ENCODE measurements around the gene NR3C1. TPM values are rescaled to one million over a fixed set of nuclear protein-coding genes. Genes with fewer than 3 reads are reported as not detected.

NR3C1 gene
- total RNA-seq, 2 donors from 2014 or later, result 9.5 to 20.5 TPM

DNA sequence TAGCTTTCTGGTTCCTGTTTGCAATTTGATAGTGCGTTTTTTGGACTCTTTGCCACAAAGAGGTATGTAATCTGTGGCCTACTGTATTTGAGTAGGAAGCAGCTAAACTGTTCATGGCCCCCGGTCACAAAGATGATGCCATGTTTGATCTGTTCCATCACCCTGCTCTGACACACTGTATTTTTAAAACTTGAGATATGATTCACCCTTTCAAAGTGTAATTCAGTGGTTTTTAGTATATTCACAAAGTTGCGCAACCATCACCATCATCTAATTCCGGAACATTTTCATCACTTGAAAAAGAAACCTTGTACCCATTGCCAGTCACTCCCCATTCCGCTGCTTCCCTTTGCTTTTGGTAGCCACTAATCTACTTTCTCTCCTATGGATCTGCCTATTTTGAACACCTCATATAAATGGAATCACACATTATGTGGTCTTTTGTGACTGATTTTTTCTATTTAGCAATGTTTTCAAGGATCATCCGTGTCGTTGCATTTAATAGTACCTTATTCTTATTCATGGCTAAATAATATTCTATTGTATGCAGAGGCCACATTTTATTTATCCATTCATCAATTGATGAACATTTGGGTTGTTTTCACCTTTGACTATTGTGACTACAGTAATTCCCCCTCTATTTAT is 141.6 kb downstream of the NR3C1 start:
- WGBS, 2 experiments (ENCODE audit: insufficient coverage in 1 of 2, insufficient read length in 1 of 2), result 95 to 98% methylated on average over 5 to 7 of the region's 7 CpGs
- no peaks in the 10 kb centered on the region for H3K4me1 ChIP-seq (ENCODE audit: control insufficient read depth, insufficient read depth, low read length)
- TF ChIP-seq, protein P1, sequence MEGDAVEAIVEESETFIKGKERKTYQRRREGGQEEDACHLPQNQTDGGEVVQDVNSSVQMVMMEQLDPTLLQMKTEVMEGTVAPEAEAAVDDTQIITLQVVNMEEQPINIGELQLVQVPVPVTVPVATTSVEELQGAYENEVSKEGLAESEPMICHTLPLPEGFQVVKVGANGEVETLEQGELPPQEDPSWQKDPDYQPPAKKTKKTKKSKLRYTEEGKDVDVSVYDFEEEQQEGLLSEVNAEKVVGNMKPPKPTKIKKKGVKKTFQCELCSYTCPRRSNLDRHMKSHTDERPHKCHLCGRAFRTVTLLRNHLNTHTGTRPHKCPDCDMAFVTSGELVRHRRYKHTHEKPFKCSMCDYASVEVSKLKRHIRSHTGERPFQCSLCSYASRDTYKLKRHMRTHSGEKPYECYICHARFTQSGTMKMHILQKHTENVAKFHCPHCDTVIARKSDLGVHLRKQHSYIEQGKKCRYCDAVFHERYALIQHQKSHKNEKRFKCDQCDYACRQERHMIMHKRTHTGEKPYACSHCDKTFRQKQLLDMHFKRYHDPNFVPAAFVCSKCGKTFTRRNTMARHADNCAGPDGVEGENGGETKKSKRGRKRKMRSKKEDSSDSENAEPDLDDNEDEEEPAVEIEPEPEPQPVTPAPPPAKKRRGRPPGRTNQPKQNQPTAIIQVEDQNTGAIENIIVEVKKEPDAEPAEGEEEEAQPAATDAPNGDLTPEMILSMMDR (conservative IDR thresholded peaks at IDR 0.05), result no peak
- no peaks in the 10 kb centered on the region for H3K36me3 ChIP-seq (ENCODE audit: control insufficient read depth, insufficient read depth, low read length)
- H3K27me3 ChIP-seq (ENCODE audit: control insufficient read depth, insufficient read depth, low read length, poor library complexity, severe bottlenecking), result no peaks in the 10 kb centered on the region
- H3K27ac Mint-ChIP-seq, result no peak overlapping the region
- H3K27ac ChIP-seq (ENCODE audit: low read depth, low read length), result no peak overlapping the region
- H3K9me3 Mint-ChIP-seq, result peaks cover 10% of the 10 kb centered on the region
- DNase-seq, result no peak
- H3K4me1 Mint-ChIP-seq, result peaks cover 14% of the 10 kb centered on the region
- peaks cover 22% of the 10 kb centered on the region for H3K9me3 ChIP-seq (ENCODE audit: control insufficient read depth, low read length)
- no peak overlapping the region for H3K9ac ChIP-seq (ENCODE audit: extremely low read depth, low read length, poor library complexity, severe bottlenecking)
- no peaks in the 10 kb centered on the region for H3K27me3 Mint-ChIP-seq (ENCODE audit: insufficient read depth)
- H3K4me3 Mint-ChIP-seq, result no peak overlapping the region
- H3K4me3 ChIP-seq (ENCODE audit: low read length), result no peak overlapping the region
- peaks cover 1% of the 10 kb centered on the region for H3K36me3 Mint-ChIP-seq (ENCODE audit: low read depth)

DNA sequence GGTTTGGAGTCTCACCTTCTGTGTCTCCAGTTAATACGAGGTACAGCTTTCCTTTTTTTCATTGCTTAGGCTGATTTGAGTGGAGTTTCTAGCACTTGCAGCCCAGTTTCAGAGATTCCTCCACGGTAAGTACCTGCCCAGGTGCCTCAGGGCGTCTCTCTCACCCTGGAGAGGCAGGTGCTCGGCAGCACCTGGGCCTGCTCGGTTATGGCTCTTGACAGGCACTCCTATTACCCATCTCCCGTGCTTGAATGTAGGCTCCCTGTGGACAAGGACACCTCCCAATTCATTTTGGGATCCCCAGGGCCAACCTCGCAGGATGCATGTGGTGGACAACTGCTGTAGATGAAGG is 144.3 kb downstream of the NR3C1 start:
- Histone ChIP-seq H3K4me1 (ENCODE audit: control insufficient read depth, insufficient read depth, low read length) (no peaks in the 10 kb centered on the region), H3K27ac (ENCODE audit: low read depth, low read length) (no peak overlapping the region)
- H3K4me1 Mint-ChIP-seq, result peaks cover 11% of the 10 kb centered on the region

DNA sequence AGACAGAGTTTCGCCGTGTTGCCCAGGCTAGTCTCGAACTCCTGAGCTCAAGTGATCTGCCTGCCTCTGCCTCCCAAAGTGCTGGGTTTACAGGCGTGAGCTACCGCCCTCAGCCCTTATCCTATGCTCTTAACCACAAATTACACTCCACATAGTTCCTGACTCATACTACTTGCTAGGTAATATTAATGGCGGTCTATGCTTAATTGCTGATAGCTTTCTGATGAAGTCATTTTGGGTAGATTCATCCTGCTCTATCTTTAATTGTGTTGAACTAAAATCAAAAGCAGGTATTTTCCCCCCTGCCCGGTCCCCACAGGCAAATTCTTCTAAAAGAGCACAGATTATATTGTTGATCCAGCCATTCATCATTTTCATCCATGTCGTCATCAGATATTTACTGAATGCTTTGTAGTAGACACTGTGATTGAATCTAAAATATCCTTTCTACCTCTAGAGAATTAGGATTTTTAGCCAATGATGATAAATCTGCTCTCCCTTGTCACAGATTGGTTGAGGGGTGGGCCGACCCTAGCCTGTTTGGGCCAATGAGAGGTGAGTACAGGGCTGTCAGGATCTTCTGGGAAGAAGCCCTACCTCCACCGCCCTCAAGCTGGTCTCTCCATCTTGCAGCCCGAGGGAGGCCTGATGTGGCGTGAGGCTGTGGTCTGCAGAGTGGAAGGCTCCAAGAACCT is 144.8 kb downstream of the NR3C1 start:
- Mint-ChIP-seq H3K4me3 (no peak overlapping the region), H3K36me3 (ENCODE audit: low read depth) (no peaks in the 10 kb centered on the region), H3K4me1 (peaks cover 5% of the 10 kb centered on the region), H3K27ac (no peak overlapping the region), H3K9me3 (no peaks in the 10 kb centered on the region), H3K27me3 (ENCODE audit: insufficient read depth) (no peaks in the 10 kb centered on the region)
- DNase-seq, result no peak
- Histone ChIP-seq H3K27ac (ENCODE audit: low read depth, low read length) (no peak overlapping the region), H3K4me3 (ENCODE audit: low read length) (no peak overlapping the region), H3K9me3 (ENCODE audit: control insufficient read depth, low read length) (no peaks in the 10 kb centered on the region), H3K27me3 (ENCODE audit: control insufficient read depth, insufficient read depth, low read length, poor library complexity, severe bottlenecking) (no peaks in the 10 kb centered on the region), H3K9ac (ENCODE audit: extremely low read depth, low read length, poor library complexity, severe bottlenecking) (no peak overlapping the region), H3K36me3 (ENCODE audit: control insufficient read depth, insufficient read depth, low read length) (no peaks in the 10 kb centered on the region), H3K4me1 (ENCODE audit: control insufficient read depth, insufficient read depth, low read length) (no peaks in the 10 kb centered on the region)
- 94 to 96% methylated on average over 7 to 12 of the region's 12 CpGs for WGBS, 2 experiments (ENCODE audit: insufficient coverage in 1 of 2, insufficient read length in 1 of 2)
- TF ChIP-seq, protein P1 (conservative IDR thresholded peaks at IDR 0.05), result no peak

More for the DNA sequence above, 144.3 kb downstream of the NR3C1 start:
- Mint-ChIP-seq H3K27me3 (ENCODE audit: insufficient read depth) (no peaks in the 10 kb centered on the region), H3K9me3 (no peaks in the 10 kb centered on the region), H3K27ac (no peak overlapping the region), H3K36me3 (ENCODE audit: low read depth) (no peaks in the 10 kb centered on the region), H3K4me3 (no peak overlapping the region)
- Histone ChIP-seq H3K36me3 (ENCODE audit: control insufficient read depth, insufficient read depth, low read length) (no peaks in the 10 kb centered on the region), H3K9me3 (ENCODE audit: control insufficient read depth, low read length) (no peaks in the 10 kb centered on the region), H3K9ac (ENCODE audit: extremely low read depth, low read length, poor library complexity, severe bottlenecking) (no peak overlapping the region), H3K4me3 (ENCODE audit: low read length) (no peak overlapping the region), H3K27me3 (ENCODE audit: control insufficient read depth, insufficient read depth, low read length, poor library complexity, severe bottlenecking) (no peaks in the 10 kb centered on the region)
- TF ChIP-seq, protein P1 (conservative IDR thresholded peaks at IDR 0.05), result no peak
- WGBS, 2 experiments (ENCODE audit: insufficient coverage in 1 of 2, insufficient read length in 1 of 2), result 93 to 100% methylated on average over 3 to 7 of the region's 7 CpGs
- DNase-seq, result no peak

All from endodermal cell (in vitro differentiated cells).